SK-N-SH (cell line): ENCODE results near the gene KRTAP5-9. TPM values are rescaled to one million over a fixed set of nuclear protein-coding genes. Genes with fewer than 3 reads are reported as not detected.
A peak's percentile ranks its signal among the peaks of the same experiment; 100 is the strongest.
"Not testable (repeated sequence)": the region's sequence is repeated elsewhere in the genome, so short reads cannot be mapped to it uniquely, and the experiment has no call there.

Experiments used
- CTCF ChIA-PET: fragments of 300-600, 350-600 bp; formaldehyde crosslinking; extraction: SDS; loops from one replicate; lab custom pipeline; 2021; lab: Yijun Ruan, JAX
- POLR2A ChIA-PET: fragments of 350-600 bp; sonication (Branson Sonifier 250); formaldehyde crosslinking; extraction: SDS; loops from one replicate; lab custom pipeline; 2020; ENCODE audit warnings: antibody characterized with exemption, inconsistent platforms; lab: Yijun Ruan, JAX
- DNase-seq: peaks from one replicate; pipeline ENCODE4 v3.0.0; 2012
- H2AFZ ChIP-seq: fragments of 200-600 bp; sonication (generic); 2 replicates; pipeline ENCODE4 v1.8.1; 2016; ENCODE audit warnings: antibody characterized with exemption, mild to moderate bottlenecking, low read depth
- H3F3A ChIP-seq: fragments of 200-600 bp; sonication (generic); replicated peaks from 2 replicates; pipeline ENCODE3; 2016; ENCODE audit warnings: antibody characterized with exemption, mild to moderate bottlenecking; ENCODE audit not compliant: insufficient read depth
- H3K27ac ChIP-seq, 2 experiments: fragments of 200-500 bp in 1 of 2; fragments of 200-600 bp in 1 of 2; sonication (Bioruptor generic) in 1 of 2; sonication (generic), shearing (Covaris generic) in 1 of 2; 2 replicates each; pipeline versions ENCODE4 v1.5.1 to v1.6.1; 2014 to 2016; ENCODE audit warnings: low read depth in 2 of 2, inconsistent platforms in 1 of 2, low read length in 1 of 2, mild to moderate bottlenecking in 1 of 2, mixed read lengths in 1 of 2
- H3K27me3 ChIP-seq: fragments of 200-600 bp; sonication (generic), shearing (Covaris generic); 2 replicates; pipeline ENCODE4 v1.6.1; 2016; ENCODE audit warnings: mixed run types; ENCODE audit not compliant: insufficient read depth
- H3K36me3 ChIP-seq, 2 experiments: fragments of 200-500 bp in 1 of 2; fragments of 200-600 bp in 1 of 2; sonication (Bioruptor generic) in 1 of 2; sonication (generic) in 1 of 2; replicated peaks in 1 of 2; 2 replicates each; pipeline versions ENCODE3 to v1.5.1; 2014 to 2016; ENCODE audit warnings: low read length in 1 of 2, mild to moderate bottlenecking in 1 of 2; ENCODE audit not compliant: insufficient read depth in 2 of 2, control insufficient read depth in 1 of 2
- H3K4me1 ChIP-seq, 2 experiments: fragments of 200-500 bp in 1 of 2; fragments of 200-600 bp in 1 of 2; sonication (Bioruptor generic) in 1 of 2; sonication (generic), shearing (Covaris generic) in 1 of 2; 2 replicates each; pipeline versions ENCODE4 v1.5.1 to v1.6.1; 2014 to 2016; ENCODE audit warnings: low read depth in 1 of 2, low read length in 1 of 2, mixed run types in 1 of 2; ENCODE audit not compliant: insufficient read depth in 2 of 2, control insufficient read depth in 1 of 2
- H3K4me2 ChIP-seq: fragments of 200-600 bp; sonication (generic), shearing (Covaris generic); 2 replicates; pipeline ENCODE4 v1.6.1; 2017; ENCODE audit warnings: mixed run types
- H3K4me3 ChIP-seq, 2 experiments: fragments of 200-500 bp in 1 of 2; fragments of 200-600 bp in 1 of 2; sonication (Bioruptor generic) in 1 of 2; sonication (generic), shearing (Covaris generic) in 1 of 2; 2 replicates each; pipeline versions ENCODE4 v1.5.1 to v1.8.1; 2014 to 2016; ENCODE audit warnings: low read depth in 2 of 2, inconsistent platforms in 1 of 2, low read length in 1 of 2, mild to moderate bottlenecking in 1 of 2, mixed read lengths in 1 of 2, moderate library complexity in 1 of 2
- H3K79me2 ChIP-seq: fragments of 200-600 bp; sonication (generic); 2 replicates; pipeline ENCODE4 v1.8.1; 2017; ENCODE audit warnings: mild to moderate bottlenecking; ENCODE audit not compliant: insufficient read depth
- H3K9ac ChIP-seq: fragments of 200-600 bp; sonication (generic); 2 replicates; pipeline ENCODE4 v1.6.1; 2017; ENCODE audit warnings: mixed run types
- H3K9me2 ChIP-seq: fragments of 200-600 bp; sonication (generic); 2 replicates; pipeline ENCODE4 v1.6.1; 2017; ENCODE audit warnings: mixed run types
- H3K9me3 ChIP-seq: fragments of 200-600 bp; sonication (generic); 2 replicates; pipeline ENCODE4 v1.6.1; 2017; ENCODE audit warnings: mixed run types, mild to moderate bottlenecking, moderate library complexity
- H4K20me1 ChIP-seq: fragments of 200-600 bp; sonication (generic); 2 replicates; pipeline ENCODE4 v1.6.1; 2017; ENCODE audit warnings: mild to moderate bottlenecking, mixed run types; ENCODE audit not compliant: insufficient read depth
- EP300 ChIP-seq, 2 experiments: IDR thresholded peaks; 2 replicates each; pipeline versions ENCODE4 v1.4.0 to v1.6.1; 2012; ENCODE audit warnings: borderline replicate concordance in 1 of 2, low read depth in 1 of 2, low read length in 1 of 2
- NRF1 ChIP-seq: IDR thresholded peaks from 2 replicates; pipeline ENCODE4 v1.6.1; 2012; ENCODE audit warnings: low read depth, mild to moderate bottlenecking, low read length
- WGBS: methylation state at CpG from one replicate; pipeline ENCODE4 v1.1.6; 2017; ENCODE audit warnings: low lambda C conversion rate; 5-methylcytosine and 5-hydroxymethylcytosine counted together
- polyA plus RNA-seq, 3 experiments: library from polyadenylated mRNA; depleted of rRNA; stranded (reverse); fragments of >200 nt; gene quantifications; 2 replicates each; pipeline ENCODE4 v1.2.3, GENCODE V29; 2012

The KRTAP5-9 gene
- polyA plus RNA-seq, 1 of the 3 experiments (the other 2 are of a cell fraction): not detected

- H3K9ac ChIP-seq: not testable (repeated sequence)
- CTCF ChIA-PET: interaction anchor here (0.8 to 2.3 kb wide), 3 partner anchors 13 to 753 kb away, joined by 3 to 12 read pairs (median 4); no protein-coding TSS in a partner anchor
These were observed 19.4 kb downstream of the KRTAP5-9 start for GRCh38 chr11:71567633-71568032.

GRCh38 chr11:71568704-71569349, 20.6 kb downstream of the KRTAP5-9 start:
- no peak overlapping the region for H3K4me3 ChIP-seq
- ChIA-PET CTCF (interaction anchor here (2.3 kb wide), 1 partner anchor 12 kb away, joined by 12 read pairs; no protein-coding TSS in a partner anchor), POLR2A (no interaction called here)
- H3K4me2 ChIP-seq: no peak overlapping the region
- DNase-seq: peak; percentile 55
- 22% methylated on average over 8 of the region's 8 CpGs for WGBS
- no peaks in the 10 kb centered on the region for H3K79me2 ChIP-seq
- no peaks in the 10 kb centered on the region for H3K36me3 ChIP-seq
- no peak overlapping the region for H3K9ac ChIP-seq
- no peaks in the 10 kb centered on the region for H4K20me1 ChIP-seq
- peaks cover 0 to 15% of the 10 kb centered on the region in 2 experiments; a peak in 1 of 4 replicates for H3K4me1 ChIP-seq
- H3K27me3 ChIP-seq: no peaks in the 10 kb centered on the region
- H3K27ac ChIP-seq: no peak overlapping the region
- peak in 1 of 2 experiments; percentile 42; a peak in 1 of 4 replicates for TF ChIP-seq EP300 (IDR thresholded peaks at IDR 0.05; ENCODE audit: borderline replicate concordance in 1 of 2, low read depth in 1 of 2, low read length in 1 of 2)
- TF ChIP-seq NRF1: no peak
- H3F3A ChIP-seq: no peaks in the 10 kb centered on the region
- H2AFZ ChIP-seq: no peak overlapping the region
- H3K9me3 ChIP-seq: no peaks in the 10 kb centered on the region
- no peaks in the 10 kb centered on the region for H3K9me2 ChIP-seq

More at GRCh38 chr11:71567633-71568032, 19.4 kb downstream of the KRTAP5-9 start:
- H4K20me1 ChIP-seq, H2AFZ ChIP-seq, H3K4me2 ChIP-seq, H3K27ac ChIP-seq, H3K9me2 ChIP-seq, H3F3A ChIP-seq, H3K4me3 ChIP-seq, H3K9me3 ChIP-seq, H3K79me2 ChIP-seq, DNase-seq, H3K36me3 ChIP-seq, H3K27me3 ChIP-seq, POLR2A ChIA-PET: not testable (repeated sequence)
- peaks cover 0 to 15% of the 10 kb centered on the region in 2 experiments; a peak in 1 of 4 replicates for H3K4me1 ChIP-seq
- WGBS: 52% methylated on average over 7 of the region's 8 CpGs

GRCh38 chr11:71571101-71571850, 23.1 kb downstream of the KRTAP5-9 start:
- not testable (repeated sequence) for H3K27ac ChIP-seq
- CTCF ChIA-PET: interaction anchor here (1.4 kb wide), 1 partner anchor 9 kb away, joined by 3 read pairs; no protein-coding TSS in a partner anchor

More at GRCh38 chr11:71571101-71571850, 23.1 kb downstream of the KRTAP5-9 start:
- H2AFZ ChIP-seq, H3K9me3 ChIP-seq, H3K27me3 ChIP-seq, H3K4me3 ChIP-seq, DNase-seq, H3K4me2 ChIP-seq, H3K9me2 ChIP-seq, H3K9ac ChIP-seq, H3K79me2 ChIP-seq, H3K36me3 ChIP-seq, H4K20me1 ChIP-seq, H3F3A ChIP-seq, POLR2A ChIA-PET: not testable (repeated sequence)
- H3K4me1 ChIP-seq: peaks cover 0 to 11% of the 10 kb centered on the region in 2 experiments; a peak in 1 of 4 replicates
- WGBS: 65% methylated on average over 22 of the region's 39 CpGs
